IPS-18c (cell line): ENCODE data around the gene LRRC49.

Experiments used
- H3K4me3 ChIP-seq: 2 replicates; pipeline ENCODE4 v1.7.0; 2013; ENCODE audit warnings: low read depth, mild to moderate bottlenecking, low read length, moderate library complexity; ENCODE audit not compliant: insufficient read depth
- H3K9me3 ChIP-seq: one replicate; pipeline ENCODE4 v1.6.1; 2013; ENCODE audit warnings: mild to moderate bottlenecking, low read length, moderate library complexity; ENCODE audit not compliant: control insufficient read depth, insufficient read depth

The LRRC49 gene

GRCh38 chr15:71054286-71054952, 161.8 kb downstream of the LRRC49 start:
- H3K9me3 ChIP-seq = no peaks in the 10 kb centered on the region
- H3K4me3 ChIP-seq = no peak overlapping the region

DNA sequence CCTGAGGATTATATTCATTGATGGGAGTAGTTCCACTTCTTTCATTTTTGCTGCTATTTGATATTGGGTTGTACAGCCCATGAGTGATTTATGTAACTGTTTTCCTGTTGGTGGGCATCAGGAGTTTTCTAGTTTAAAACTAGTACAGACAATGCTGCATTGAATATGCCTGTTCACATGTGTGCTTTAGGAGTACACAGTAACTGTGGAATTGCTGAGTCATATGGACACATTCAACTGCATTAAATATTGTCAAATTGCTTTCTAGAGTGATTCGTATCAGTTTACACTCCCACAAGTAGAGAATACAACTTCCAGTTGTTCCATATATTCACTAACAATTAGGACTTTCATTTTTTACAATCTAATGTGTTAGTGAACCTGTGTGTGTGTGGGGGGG, 162.8 kb downstream of the LRRC49 start:
- H3K4me3 ChIP-seq = no peak overlapping the region
- H3K9me3 ChIP-seq = no peaks in the 10 kb centered on the region

DNA sequence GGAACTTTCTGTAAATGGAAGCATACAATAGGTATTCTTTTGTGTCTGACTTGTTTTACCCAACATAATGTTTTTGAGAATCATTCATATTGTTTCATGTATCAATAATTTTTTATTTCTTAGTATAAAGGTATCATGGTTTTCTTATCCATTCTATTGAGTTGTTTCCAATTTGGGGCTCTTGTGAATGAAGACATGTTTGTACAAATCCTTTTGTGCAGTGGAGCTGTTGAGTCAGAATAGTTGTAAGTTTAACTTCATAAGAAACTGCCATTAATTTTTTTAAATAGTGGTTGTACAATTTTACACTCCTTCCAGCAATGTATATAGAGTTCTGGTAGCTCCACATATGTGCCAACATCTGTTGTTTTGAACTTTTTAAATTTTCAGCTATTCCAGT, 163.5 kb downstream of the LRRC49 start:
- no peak overlapping the region for H3K4me3 ChIP-seq
- H3K9me3 ChIP-seq = no peaks in the 10 kb centered on the region

GRCh38 chr15:71057143-71057542, 164.5 kb downstream of the LRRC49 start:
- Histone ChIP-seq H3K4me3 (no peak overlapping the region), H3K9me3 (no peaks in the 10 kb centered on the region)

DNA sequence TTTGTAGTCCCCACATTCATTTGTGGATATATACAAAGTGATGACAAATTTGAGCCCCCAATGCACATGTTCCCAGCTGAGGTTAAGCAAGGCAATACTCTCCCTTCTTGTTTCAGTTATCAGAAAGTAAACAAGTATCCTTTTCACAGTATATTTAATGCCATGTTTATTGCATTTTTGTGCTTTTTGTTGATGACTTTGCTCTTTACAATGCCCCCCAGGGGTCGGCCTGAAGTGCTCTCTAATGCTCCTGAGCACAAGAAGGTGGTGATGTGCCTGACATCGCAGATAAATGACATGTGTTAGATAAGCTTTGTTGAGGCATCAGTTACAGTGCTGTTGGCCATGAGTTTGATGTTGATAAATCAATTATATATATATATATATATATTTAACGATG, 165.0 kb downstream of the LRRC49 start:
- Histone ChIP-seq H3K4me3 (no peak overlapping the region), H3K9me3 (no peaks in the 10 kb centered on the region)

DNA sequence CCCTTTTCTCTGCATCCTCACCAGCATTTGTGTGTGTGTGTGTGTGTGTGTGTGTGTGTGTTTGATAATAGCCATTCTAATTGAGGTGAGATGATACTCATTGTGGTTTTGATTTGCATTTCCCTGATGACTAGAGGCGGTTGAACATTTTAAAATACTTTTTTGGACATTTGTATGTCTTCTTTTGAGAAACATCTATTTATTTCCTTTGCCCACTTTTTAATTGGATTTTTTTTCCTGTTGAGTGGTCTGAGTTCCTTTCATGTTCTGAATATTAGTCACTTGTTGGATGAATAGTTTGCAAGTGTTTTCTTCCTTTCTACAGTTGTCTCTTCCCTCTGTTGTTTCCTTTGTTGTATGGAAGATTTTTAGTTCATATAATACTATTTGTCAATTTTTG, 168.4 kb downstream of the LRRC49 start:
- Histone ChIP-seq H3K4me3 (no peak overlapping the region), H3K9me3 (no peaks in the 10 kb centered on the region)

- Histone ChIP-seq H3K4me3 (no peak overlapping the region), H3K9me3 (no peaks in the 10 kb centered on the region)
Observed at GRCh38 chr15:71066983-71067382, 174.4 kb downstream of the LRRC49 start.

GRCh38 chr15:71069693-71070092, 177.1 kb downstream of the LRRC49 start:
- Histone ChIP-seq H3K9me3 (no peaks in the 10 kb centered on the region), H3K4me3 (no peak overlapping the region)

DNA sequence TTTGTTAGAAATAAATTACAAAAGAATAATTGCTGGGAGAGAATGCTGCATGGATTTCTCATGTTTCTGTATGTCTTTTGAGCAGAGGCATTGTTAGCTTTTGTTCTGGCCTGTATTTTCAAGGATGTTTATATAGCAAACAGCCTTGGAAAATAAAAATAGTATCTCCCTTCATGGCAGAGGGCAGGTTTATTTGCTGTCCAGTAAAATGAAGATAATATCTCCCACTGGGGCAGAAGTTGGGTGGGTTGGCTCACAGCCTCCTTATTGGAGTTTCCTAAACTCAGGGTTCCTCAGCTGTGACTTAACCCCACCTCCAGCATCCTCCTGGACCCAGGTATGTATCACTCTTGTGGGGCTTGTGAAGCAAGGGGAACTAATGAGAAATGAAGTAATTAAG, 178.9 kb downstream of the LRRC49 start:
- H3K4me3 ChIP-seq = no peak overlapping the region
- H3K9me3 ChIP-seq = no peaks in the 10 kb centered on the region

- Histone ChIP-seq H3K9me3 (no peaks in the 10 kb centered on the region), H3K4me3 (no peak overlapping the region)
Observed at GRCh38 chr15:71072423-71072822, 179.8 kb downstream of the LRRC49 start.

DNA sequence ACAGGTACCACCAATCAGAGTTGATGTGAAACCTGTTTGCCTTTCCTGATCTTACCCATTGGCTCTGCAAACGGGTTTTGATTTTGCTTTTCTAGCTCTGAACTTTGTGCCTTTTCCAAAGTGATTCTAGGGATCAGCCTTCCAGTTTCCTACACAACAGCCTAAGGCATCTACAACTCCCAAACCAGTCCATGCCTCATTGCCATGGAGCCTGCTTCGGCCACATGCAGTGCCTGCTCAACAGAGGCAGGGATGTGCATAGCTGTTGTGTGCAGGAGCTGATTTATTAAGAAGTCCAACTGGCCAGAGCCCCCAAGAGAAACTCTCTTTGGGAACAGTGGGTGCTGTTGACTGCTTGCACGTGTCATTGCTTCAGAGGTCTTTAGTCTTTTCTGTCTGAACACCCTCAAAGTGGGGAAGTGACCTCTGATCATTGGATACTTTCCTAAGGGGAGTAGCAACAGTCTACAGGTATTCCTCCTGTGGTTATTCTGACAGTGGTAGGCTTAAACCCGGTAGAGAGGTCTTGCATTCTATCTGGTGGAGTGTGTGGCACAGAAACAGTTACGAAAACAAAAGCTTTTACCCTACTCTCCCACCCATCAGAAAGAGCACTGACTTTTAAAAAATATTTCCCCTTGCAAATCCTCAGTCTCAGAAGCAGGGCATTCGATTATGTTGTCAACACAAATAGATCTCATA, 186.0 kb downstream of the LRRC49 start:
- Histone ChIP-seq H3K9me3 (no peaks in the 10 kb centered on the region), H3K4me3 (no peak overlapping the region)

DNA sequence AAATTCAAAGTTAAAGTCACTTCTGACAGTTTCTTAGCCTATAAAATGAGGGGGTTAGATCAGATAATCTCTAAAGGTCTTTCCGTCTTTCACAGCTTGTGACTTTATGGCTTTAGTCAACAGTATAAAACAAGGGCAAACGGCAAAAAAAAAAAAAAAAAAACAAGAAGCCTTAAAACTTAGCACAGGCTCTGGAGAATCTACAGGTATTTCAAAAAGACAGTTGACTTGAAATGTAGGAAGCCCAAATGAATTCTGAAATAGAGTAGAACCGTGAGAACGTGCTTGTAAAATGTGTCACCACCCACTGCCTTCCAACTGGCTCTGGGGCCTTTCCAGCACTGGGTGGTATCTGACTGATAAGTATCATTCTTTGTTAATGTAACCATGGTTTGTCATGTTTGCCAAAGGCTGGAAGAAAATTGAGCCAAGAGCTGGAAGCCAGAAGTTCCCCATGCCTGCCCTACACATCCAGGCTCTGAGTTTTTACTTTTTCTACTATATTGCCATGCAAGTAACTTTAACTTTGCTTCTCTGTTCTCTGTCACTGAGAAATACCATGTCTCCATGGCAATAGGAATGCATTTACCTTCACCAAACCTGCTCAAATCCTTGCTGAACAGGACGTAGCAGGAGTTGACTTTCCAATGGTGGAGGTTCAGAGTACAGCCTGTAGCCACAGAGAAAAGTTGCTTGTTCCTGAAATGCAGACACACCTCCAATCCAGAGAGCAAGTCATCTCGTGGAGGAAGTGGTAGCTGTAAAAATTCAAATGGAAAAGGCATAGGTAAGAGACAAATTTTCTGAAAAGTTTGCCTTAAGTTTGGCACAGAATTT, 186.8 kb downstream of the LRRC49 start:
- Histone ChIP-seq H3K4me3 (no peak overlapping the region), H3K9me3 (no peaks in the 10 kb centered on the region)

GRCh38 chr15:71080166-71080565, 187.5 kb downstream of the LRRC49 start:
- Histone ChIP-seq H3K9me3 (no peaks in the 10 kb centered on the region), H3K4me3 (no peak overlapping the region)

DNA sequence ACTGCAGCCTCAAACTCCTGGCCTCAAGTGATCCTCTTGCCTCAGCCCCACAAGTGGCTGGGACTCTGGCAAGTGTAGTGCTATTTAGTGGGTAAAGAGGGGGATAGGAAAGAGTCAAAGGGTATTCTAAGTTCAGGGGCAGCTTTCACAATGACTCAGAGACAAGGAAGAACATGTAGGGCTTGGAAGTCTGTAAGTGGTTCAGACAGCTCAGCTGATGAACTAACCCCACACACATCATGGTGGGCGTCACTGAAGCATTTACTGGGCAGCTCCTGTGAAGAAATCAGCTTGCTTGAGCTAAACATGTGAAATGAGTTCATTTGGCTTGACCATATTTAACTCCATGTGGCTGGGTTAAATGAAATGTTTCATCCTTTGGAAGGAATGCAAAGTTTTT, 188.1 kb downstream of the LRRC49 start:
- no peak overlapping the region for H3K4me3 ChIP-seq
- H3K9me3 ChIP-seq = no peaks in the 10 kb centered on the region

GRCh38 chr15:71082803-71083202, 190.2 kb downstream of the LRRC49 start:
- no peaks in the 10 kb centered on the region for H3K9me3 ChIP-seq
- H3K4me3 ChIP-seq = no peak overlapping the region

DNA sequence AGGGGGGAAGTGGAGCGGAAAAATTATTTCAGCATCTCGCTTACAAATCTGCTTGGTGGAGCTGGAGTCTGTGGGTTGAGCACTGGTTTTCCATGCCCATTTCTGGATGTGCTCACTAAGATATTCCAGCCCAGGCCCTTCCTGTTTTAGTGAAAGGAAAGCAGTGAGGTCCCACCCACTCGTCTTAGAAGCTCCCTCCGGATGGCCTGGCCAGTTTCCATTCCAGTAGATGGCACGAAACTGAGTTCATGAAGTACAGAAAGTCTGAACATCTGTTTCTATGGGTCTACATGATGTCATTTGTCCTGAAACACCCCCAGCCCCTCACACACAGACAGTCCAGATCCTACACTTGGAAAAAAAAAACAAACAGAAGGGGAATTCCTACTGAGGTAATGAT, 190.7 kb downstream of the LRRC49 start:
- Histone ChIP-seq H3K4me3 (no peak overlapping the region), H3K9me3 (no peaks in the 10 kb centered on the region)

DNA sequence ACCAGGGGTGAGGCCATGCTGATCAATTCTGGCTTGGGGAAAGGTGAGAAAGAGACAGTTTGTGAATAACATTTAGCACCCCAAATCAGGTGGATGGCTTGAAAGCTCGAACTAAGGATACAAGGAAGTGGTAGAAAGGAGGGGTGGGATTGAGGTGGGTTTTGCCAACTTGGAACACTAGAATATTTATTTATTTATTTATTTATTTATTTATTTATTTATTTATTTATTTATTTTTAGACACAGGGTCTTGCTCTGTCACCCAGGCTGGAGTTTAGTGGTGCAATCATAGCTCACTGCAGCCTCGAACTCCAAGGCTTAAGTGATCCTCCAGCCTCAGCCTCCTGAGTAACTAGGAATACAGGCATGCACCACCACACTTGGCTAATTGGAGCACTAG, 191.6 kb downstream of the LRRC49 start:
- Histone ChIP-seq H3K4me3 (no peak overlapping the region), H3K9me3 (no peaks in the 10 kb centered on the region)

- no peak overlapping the region for H3K4me3 ChIP-seq
Observed at GRCh38 chr15:71085809-71086208, 193.2 kb downstream of the LRRC49 start.

More at GRCh38 chr15:71085809-71086208, 193.2 kb downstream of the LRRC49 start:
- no peaks in the 10 kb centered on the region for H3K9me3 ChIP-seq
